PC-9 (cell line): ENCODE results near the gene ALPP. TPM values are rescaled to one million over a fixed set of nuclear protein-coding genes. Genes with fewer than 3 reads are reported as not detected.

Experiments
- BruUV-seq: library from RNA; stranded (reverse); fragments of 400-500 nt; replicated peaks from 2 replicates; lab custom pipeline; 2021; lab: Mats Ljungman, UMichigan
- CTCF ChIA-PET: fragments of 300-600 bp; sonication (Branson Sonifier 250); formaldehyde crosslinking; loops from one replicate; lab custom pipeline; 2022; ENCODE audit warnings: antibody characterized with exemption; lab: Charles Lee
- POLR2A ChIA-PET: fragments of 300-600 bp; sonication (Branson Sonifier 250); formaldehyde crosslinking; loops from one replicate; lab custom pipeline; 2022; ENCODE audit warnings: antibody characterized with exemption; ENCODE audit not compliant: unreplicated experiment; lab: Charles Lee
- DNase-seq, 2 experiments: peaks; one replicate each; pipeline versions ENCODE4 v3.0.0 to v3.0.0-alpha.2; 2015 to 2022; ENCODE audit warnings: mixed read lengths in 1 of 2
- H2AFZ ChIP-seq: fragments of 200-600 bp; sonication (generic); 2 replicates; pipeline ENCODE4 v1.8.1; 2017; ENCODE audit warnings: antibody characterized with exemption
- H3F3A ChIP-seq: fragments of 200-600 bp; sonication (generic); 2 replicates; pipeline ENCODE4 v1.8.1; 2017; ENCODE audit warnings: antibody characterized with exemption, mild to moderate bottlenecking, low read depth; ENCODE audit not compliant: insufficient read depth
- H3K27ac ChIP-seq: fragments of 200-600 bp; sonication (generic); 2 replicates; pipeline ENCODE4 v1.6.1; 2016; ENCODE audit warnings: mixed run types
- H3K27me3 ChIP-seq: fragments of 200-600 bp; sonication (generic); 2 replicates; pipeline ENCODE4 v1.6.1; 2016; ENCODE audit warnings: low read depth, mixed run types; ENCODE audit not compliant: insufficient read depth
- H3K36me3 ChIP-seq: fragments of 200-600 bp; sonication (generic); 2 replicates; pipeline ENCODE4 v1.6.1; 2016; ENCODE audit warnings: low read depth, mixed run types
- H3K4me1 ChIP-seq: fragments of 200-600 bp; sonication (generic); replicated peaks from 2 replicates; pipeline ENCODE4 v1.6.1; 2016; ENCODE audit warnings: mixed run types; ENCODE audit not compliant: insufficient read depth
- H3K4me2 ChIP-seq: fragments of 200-600 bp; sonication (generic); 2 replicates; pipeline ENCODE4 v1.6.1; 2017; ENCODE audit warnings: mixed run types
- H3K4me3 ChIP-seq: fragments of 200-600 bp; sonication (generic); 2 replicates; pipeline ENCODE4 v1.6.1; 2016; ENCODE audit warnings: mixed run types
- H3K79me2 ChIP-seq: fragments of 200-600 bp; sonication (generic); 2 replicates; pipeline ENCODE4 v1.6.1; 2017; ENCODE audit warnings: low read depth, mixed run types
- H3K9me2 ChIP-seq: fragments of 200-600 bp; sonication (generic); 2 replicates; pipeline ENCODE4 v1.8.1; 2017; ENCODE audit warnings: mild to moderate bottlenecking; ENCODE audit not compliant: insufficient read depth
- H3K9me3 ChIP-seq: fragments of 200-600 bp; sonication (generic); 2 replicates; pipeline ENCODE4 v1.8.1; 2016; ENCODE audit warnings: low read depth; ENCODE audit not compliant: insufficient read depth
- H4K20me1 ChIP-seq: fragments of 200-600 bp; sonication (generic); 2 replicates; pipeline ENCODE4 v1.8.1; 2017; ENCODE audit not compliant: insufficient read depth
- EZH2 ChIP-seq: fragments of 200-600 bp; sonication (generic); IDR thresholded peaks from 2 replicates; pipeline ENCODE4 v1.8.0; 2017; ENCODE audit warnings: antibody characterized with exemption, low read depth
- intact Hi-C: fragments of 100-400 bp; cut with micrococcal nuclease; formaldehyde crosslinking; loops from one replicate; pipeline ENCODE4 v1.10.0; 2022; ENCODE audit not compliant: unreplicated experiment
- total RNA-seq: library from RNA; stranded (reverse); gene quantifications from 2 replicates; pipeline ENCODE4 v1.2.3, GENCODE V29; 2021
- TF ChIP-seq, protein P1 (sequence below): fragments of 200-600 bp; sonication (generic); conservative IDR thresholded peaks from 2 replicates; pipeline ENCODE4 v1.6.1; 2017; ENCODE audit warnings: mixed run types, antibody characterized with exemption, mild to moderate bottlenecking, moderate library complexity

The ALPP gene
- total RNA-seq, 1 experiment from 2014 or later: 47.5 TPM

DNA sequence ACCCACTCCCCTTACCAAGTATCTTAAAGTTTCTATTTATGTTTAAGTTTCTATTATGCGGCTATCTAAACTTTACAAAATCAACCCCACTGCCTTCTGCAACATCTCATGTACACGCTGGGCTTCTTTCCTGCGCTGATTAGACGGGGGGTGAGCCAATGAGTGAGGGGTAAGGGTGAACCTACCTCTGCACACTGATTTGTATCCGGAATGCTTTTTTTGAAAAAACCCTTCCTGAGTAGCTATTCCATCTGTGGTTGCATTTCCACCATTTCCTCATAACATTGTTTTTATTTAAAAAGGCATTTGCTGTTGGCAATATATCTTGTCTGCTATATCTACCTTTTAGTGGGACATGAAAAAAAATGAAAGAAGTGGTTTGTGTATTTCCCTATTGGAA is 34.4 kb downstream of the ALPP start:
- no peak for TF ChIP-seq EZH2
- TF ChIP-seq, protein P1, sequence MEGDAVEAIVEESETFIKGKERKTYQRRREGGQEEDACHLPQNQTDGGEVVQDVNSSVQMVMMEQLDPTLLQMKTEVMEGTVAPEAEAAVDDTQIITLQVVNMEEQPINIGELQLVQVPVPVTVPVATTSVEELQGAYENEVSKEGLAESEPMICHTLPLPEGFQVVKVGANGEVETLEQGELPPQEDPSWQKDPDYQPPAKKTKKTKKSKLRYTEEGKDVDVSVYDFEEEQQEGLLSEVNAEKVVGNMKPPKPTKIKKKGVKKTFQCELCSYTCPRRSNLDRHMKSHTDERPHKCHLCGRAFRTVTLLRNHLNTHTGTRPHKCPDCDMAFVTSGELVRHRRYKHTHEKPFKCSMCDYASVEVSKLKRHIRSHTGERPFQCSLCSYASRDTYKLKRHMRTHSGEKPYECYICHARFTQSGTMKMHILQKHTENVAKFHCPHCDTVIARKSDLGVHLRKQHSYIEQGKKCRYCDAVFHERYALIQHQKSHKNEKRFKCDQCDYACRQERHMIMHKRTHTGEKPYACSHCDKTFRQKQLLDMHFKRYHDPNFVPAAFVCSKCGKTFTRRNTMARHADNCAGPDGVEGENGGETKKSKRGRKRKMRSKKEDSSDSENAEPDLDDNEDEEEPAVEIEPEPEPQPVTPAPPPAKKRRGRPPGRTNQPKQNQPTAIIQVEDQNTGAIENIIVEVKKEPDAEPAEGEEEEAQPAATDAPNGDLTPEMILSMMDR: no peak
- POLR2A ChIA-PET: interaction anchor here (0.7 to 0.8 kb wide), 2 partner anchors 18 to 867 kb away, joined by 4 to 7 read pairs; no protein-coding TSS in a partner anchor
- no peaks in the 10 kb centered on the region for H3K36me3 ChIP-seq
- H3K9me3 ChIP-seq: no peaks in the 10 kb centered on the region
- H3K79me2 ChIP-seq: no peaks in the 10 kb centered on the region
- H4K20me1 ChIP-seq: no peaks in the 10 kb centered on the region
- BruUV-seq: no TSS peak
- CTCF ChIA-PET: interaction anchor here (0.6 kb wide), 1 partner anchor 722 kb away, joined by 3 read pairs; no protein-coding TSS in a partner anchor
- no peak overlapping the region for H2AFZ ChIP-seq
- no peak overlapping the region for H3K4me2 ChIP-seq
- no peaks in the 10 kb centered on the region for H3K27me3 ChIP-seq
- H3K9me2 ChIP-seq: no peaks in the 10 kb centered on the region
- no peaks in the 10 kb centered on the region for H3K4me1 ChIP-seq
- DNase-seq: no peak
- H3K4me3 ChIP-seq: no peak overlapping the region
- H3F3A ChIP-seq: no peaks in the 10 kb centered on the region; the same call in 1 of the 2 replicates
- intact Hi-C loops: no loop called here
- H3K27ac ChIP-seq: no peak overlapping the region

DNA sequence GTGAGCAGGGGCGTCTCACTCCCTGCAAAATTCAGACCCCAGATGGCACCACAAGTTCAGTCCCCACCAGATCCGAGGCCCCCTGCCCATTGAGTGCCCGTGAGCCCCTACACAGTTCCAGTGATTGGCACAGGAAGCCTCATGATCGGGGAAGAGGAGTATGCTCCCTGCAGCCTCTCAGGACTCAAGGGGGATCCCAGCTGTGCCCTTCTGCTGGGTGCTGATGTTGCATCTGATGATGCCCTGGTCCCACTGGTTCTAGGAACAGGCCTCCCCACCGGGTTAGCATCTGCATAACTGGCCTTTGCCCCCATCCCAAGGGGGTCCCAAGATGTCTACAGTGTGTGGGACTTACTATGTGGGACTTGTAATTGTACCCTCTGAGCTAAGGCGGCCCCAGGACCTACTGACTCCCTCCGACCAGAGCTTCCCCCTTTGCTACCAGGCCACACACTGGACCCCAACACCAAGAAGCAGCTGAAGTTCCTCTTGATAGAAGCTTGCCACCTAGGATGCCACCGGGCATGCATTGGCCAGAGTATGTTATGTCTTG is 36.7 kb downstream of the ALPP start:
- no peak for DNase-seq
- no TSS peak for BruUV-seq
- ChIA-PET POLR2A (no interaction called here), CTCF (no interaction called here)
- Histone ChIP-seq H3K9me2 (no peaks in the 10 kb centered on the region), H3K79me2 (no peaks in the 10 kb centered on the region), H3F3A (no peaks in the 10 kb centered on the region; the same call in 1 of the 2 replicates), H3K4me2 (no peak overlapping the region), H3K9me3 (no peaks in the 10 kb centered on the region), H3K4me3 (no peak overlapping the region), H3K27ac (no peak overlapping the region), H3K4me1 (no peaks in the 10 kb centered on the region), H3K27me3 (no peaks in the 10 kb centered on the region), H3K36me3 (no peaks in the 10 kb centered on the region), H2AFZ (no peak overlapping the region), H4K20me1 (no peaks in the 10 kb centered on the region)
- no peak for TF ChIP-seq EZH2
- TF ChIP-seq, protein P1: no peak
- intact Hi-C loops: no loop called here

DNA sequence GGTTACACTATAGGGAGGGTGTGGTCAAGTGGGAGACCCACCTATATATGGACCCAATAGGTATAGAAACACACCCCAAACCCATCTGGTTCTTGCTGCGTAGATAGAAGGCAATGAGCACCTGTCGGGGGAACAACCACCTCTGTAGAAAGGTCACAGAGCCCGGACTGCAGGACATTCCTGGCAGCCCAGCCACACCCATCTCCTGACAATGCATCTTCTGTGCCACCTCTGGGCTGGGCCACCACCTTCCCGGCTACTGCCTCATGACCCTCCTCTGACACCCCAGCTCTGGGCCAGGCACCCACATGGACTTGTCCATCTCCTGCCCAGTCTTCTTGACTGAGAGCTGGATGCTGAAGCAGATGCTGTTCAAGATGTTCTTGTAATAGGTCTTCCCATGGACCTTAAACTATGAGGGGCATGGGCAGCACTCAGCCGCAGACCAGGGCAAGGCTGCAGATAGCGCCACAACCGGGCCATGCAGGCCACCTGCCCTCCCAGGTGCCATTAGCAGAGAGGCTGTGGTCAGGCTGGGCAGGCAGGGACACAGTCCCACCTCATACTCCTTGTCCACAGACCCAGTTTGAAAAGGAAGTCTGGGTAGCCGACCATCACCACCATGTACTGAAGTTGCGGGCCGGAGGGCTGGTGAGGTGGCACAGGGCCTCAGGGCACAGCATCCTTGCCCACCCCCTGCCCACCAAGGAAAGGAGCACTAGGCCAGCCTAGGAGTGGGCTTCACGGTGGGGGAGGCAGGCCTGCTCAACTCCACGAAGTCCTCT is 37.4 kb downstream of the ALPP start:
- BruUV-seq: no TSS peak
- no peaks in the 10 kb centered on the region for H3K9me2 ChIP-seq
- no peaks in the 10 kb centered on the region; the same call in 1 of the 2 replicates for H3F3A ChIP-seq
- H3K4me3 ChIP-seq: no peak overlapping the region
- DNase-seq: peak in 1 of 2 experiments; percentile 38
- H3K27me3 ChIP-seq: no peaks in the 10 kb centered on the region
- POLR2A ChIA-PET: no interaction called here
- no peaks in the 10 kb centered on the region for H3K36me3 ChIP-seq
- no peaks in the 10 kb centered on the region for H3K79me2 ChIP-seq
- no peak overlapping the region for H3K4me2 ChIP-seq
- TF ChIP-seq EZH2: no peak
- TF ChIP-seq, protein P1: no peak
- H3K27ac ChIP-seq: no peak overlapping the region
- H4K20me1 ChIP-seq: no peaks in the 10 kb centered on the region
- no peaks in the 10 kb centered on the region for H3K4me1 ChIP-seq
- CTCF ChIA-PET: no interaction called here
- no peaks in the 10 kb centered on the region for H3K9me3 ChIP-seq
- intact Hi-C loops: no loop called here
- H2AFZ ChIP-seq: no peak overlapping the region
